SH-SY5Y (cell line): ENCODE measurements around the gene RFPL2.

Experiments
- GATA2 ChIP-seq: IDR thresholded peaks from 2 replicates; pipeline ENCODE4 v1.6.1; 2011; ENCODE audit warnings: mild to moderate bottlenecking, low read depth, low read length
- GATA3 ChIP-seq: IDR thresholded peaks from 2 replicates; pipeline ENCODE4 v1.6.1; 2011; ENCODE audit warnings: low read depth, mild to moderate bottlenecking, low read length, moderate library complexity

- TF ChIP-seq GATA2 (no peak), GATA3 (no peak)
Measured at GRCh38 chr22:32204040-32204855, 625 bp downstream of the RFPL2 start.
